GM12878 (cell line): ENCODE measurements around the gene RIC8B.

Source experiments
- CBX5 ChIP-seq: sonication (generic); IDR thresholded peaks from 2 replicates; pipeline ENCODE4 v1.6.1; 2016; ENCODE audit warnings: low read depth, moderate library complexity, mild to moderate bottlenecking, inconsistent platforms
- CEBPB ChIP-seq, 2 experiments: fragments of 150-350 bp in 1 of 2; IDR thresholded peaks; 2 replicates each; pipeline ENCODE4 v1.6.1; 2012 to 2014; ENCODE audit warnings: low read depth in 2 of 2, low read length in 2 of 2, borderline replicate concordance in 1 of 2, inconsistent platforms in 1 of 2
- FOXM1 ChIP-seq: IDR thresholded peaks from 2 replicates; pipeline ENCODE4 v1.6.1; 2012; ENCODE audit warnings: low read depth, mild to moderate bottlenecking, inconsistent platforms, low read length, moderate library complexity
- MYC ChIP-seq: IDR thresholded peaks from 2 replicates; pipeline ENCODE4 v1.6.1; 2011; ENCODE audit warnings: mild to moderate bottlenecking, low read length, moderate library complexity, inconsistent platforms; ENCODE audit not compliant: insufficient read depth, insufficient replicate concordance, insufficient read length, severe bottlenecking
- POLR2AphosphoS2 ChIP-seq: IDR thresholded peaks from 2 replicates; pipeline ENCODE4 v1.6.1; 2011; ENCODE audit warnings: low read depth, mild to moderate bottlenecking, low read length, improper control_type of control experiment, moderate library complexity
- RCOR1 ChIP-seq: conservative IDR thresholded peaks from 2 replicates; pipeline ENCODE4 v1.6.1; 2012; ENCODE audit warnings: low read depth, low read length, improper control_type of control experiment
- SREBF2 ChIP-seq: IDR thresholded peaks from 2 replicates; pipeline ENCODE4 v1.6.1; 2012; ENCODE audit warnings: mild to moderate bottlenecking, low read length
- WRNIP1 ChIP-seq: IDR thresholded peaks from 2 replicates; pipeline ENCODE4 v1.6.1; 2011; ENCODE audit warnings: low read depth, low read length, improper control_type of control experiment, borderline replicate concordance
- YY1 ChIP-seq: IDR thresholded peaks from 2 replicates; pipeline ENCODE4 v1.6.1; 2011; ENCODE audit warnings: low read depth, mild to moderate bottlenecking, low read length
- TF ChIP-seq, protein P1 (sequence below), 3 experiments: IDR thresholded peaks in 2 of 3; conservative IDR thresholded peaks in 1 of 3; 2 replicates each; pipeline ENCODE4 v1.5.1; 2011; ENCODE audit warnings: low read depth in 3 of 3, low read length in 3 of 3, mild to moderate bottlenecking in 3 of 3, control low read depth in 2 of 3, moderate library complexity in 2 of 3, inconsistent platforms in 1 of 3, mixed read lengths in 1 of 3; ENCODE audit not compliant: control insufficient read depth in 2 of 3, insufficient read depth in 1 of 3; ENCODE audit errors: extremely low read depth in 1 of 3

DNA sequence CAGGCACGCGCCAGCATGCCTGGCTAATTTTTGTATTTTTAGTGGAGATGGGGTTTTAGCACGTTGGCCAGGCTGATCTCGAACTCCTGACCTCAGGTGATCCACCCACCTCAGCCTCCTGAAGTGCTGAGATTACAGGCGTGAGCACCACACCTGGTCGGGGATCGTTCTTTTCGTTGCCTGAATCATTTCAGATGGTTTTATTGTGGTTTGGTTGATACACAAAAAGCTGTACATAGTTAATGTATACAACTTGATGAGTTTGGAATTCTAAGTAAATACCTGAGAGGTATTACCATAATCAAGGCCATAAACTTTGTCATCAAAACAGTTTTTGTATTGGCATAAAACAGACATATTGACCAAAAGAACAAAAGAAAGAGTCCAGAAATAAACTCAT is 63.3 kb downstream of the RIC8B start:
- TF ChIP-seq RCOR1 (no peak), POLR2AphosphoS2 (no peak), SREBF2 (no peak), WRNIP1 (no peak), MYC (no peak), YY1 (no peak), CBX5 (no peak), CEBPB (IDR thresholded peaks at IDR 0.05; ENCODE audit: borderline replicate concordance in 1 of 2, low read depth in 2 of 2, low read length in 2 of 2) (no peak), FOXM1 (no peak)
- TF ChIP-seq, protein P1, sequence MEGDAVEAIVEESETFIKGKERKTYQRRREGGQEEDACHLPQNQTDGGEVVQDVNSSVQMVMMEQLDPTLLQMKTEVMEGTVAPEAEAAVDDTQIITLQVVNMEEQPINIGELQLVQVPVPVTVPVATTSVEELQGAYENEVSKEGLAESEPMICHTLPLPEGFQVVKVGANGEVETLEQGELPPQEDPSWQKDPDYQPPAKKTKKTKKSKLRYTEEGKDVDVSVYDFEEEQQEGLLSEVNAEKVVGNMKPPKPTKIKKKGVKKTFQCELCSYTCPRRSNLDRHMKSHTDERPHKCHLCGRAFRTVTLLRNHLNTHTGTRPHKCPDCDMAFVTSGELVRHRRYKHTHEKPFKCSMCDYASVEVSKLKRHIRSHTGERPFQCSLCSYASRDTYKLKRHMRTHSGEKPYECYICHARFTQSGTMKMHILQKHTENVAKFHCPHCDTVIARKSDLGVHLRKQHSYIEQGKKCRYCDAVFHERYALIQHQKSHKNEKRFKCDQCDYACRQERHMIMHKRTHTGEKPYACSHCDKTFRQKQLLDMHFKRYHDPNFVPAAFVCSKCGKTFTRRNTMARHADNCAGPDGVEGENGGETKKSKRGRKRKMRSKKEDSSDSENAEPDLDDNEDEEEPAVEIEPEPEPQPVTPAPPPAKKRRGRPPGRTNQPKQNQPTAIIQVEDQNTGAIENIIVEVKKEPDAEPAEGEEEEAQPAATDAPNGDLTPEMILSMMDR (IDR thresholded peaks at IDR 0.05 in 2 of 3, conservative IDR thresholded peaks at IDR 0.05 in 1 of 3; ENCODE audit: control insufficient read depth in 2 of 3, extremely low read depth in 1 of 3, insufficient read depth in 1 of 3, low read depth in 3 of 3, low read length in 3 of 3) = no peak
